ENCODE results near the gene ZNF474.

Gene ZNF474

GRCh38 chr5:122183098-122183787 lies 53.9 kb downstream of the ZNF474 start:
- no peak for DNase-seq

DNA sequence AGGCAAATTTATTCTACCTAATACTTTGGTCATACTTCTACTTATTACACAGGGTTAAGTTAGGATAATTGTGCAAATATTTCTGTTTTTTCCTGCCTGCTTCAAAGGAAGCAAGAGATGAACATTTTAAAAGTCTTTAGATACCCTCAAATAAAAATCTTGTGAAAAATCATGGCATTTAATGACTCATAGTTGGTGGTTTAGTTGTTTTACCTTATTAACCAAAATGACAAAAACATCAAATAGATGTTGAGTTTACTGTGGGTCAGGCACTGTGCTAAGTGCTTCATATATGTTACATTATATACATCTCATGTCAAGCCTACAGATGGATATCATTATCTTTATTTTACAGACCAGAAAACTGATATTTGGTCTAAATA lies 54.4 kb downstream of the ZNF474 start:
- no peak for DNase-seq

GRCh38 chr5:122184676-122185255 lies 55.4 kb downstream of the ZNF474 start:
- DNase-seq = no peak

GRCh38 chr5:122187426-122187825 lies 58.1 kb downstream of the ZNF474 start:
- no peak for DNase-seq

DNA sequence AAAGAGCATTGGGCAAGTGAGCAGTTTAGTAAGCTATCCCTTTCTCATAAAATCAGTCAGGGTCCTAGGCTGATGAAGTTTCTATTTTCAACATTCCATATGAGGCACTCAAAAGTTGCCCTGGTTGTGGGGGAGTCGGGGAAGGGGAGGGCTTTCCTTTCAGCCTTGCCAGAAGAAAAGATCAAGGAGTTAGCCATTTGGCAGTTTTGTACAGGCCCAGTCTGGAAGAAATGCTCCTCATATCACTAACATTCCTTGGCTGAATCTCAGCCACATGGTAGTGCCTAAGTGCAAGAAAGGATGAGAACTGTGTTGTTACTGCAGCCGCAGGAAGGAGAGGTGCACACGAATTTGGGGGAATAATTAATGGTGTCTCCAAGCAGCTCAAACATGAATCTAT lies 60.8 kb downstream of the ZNF474 start:
- no peak for DNase-seq

DNA sequence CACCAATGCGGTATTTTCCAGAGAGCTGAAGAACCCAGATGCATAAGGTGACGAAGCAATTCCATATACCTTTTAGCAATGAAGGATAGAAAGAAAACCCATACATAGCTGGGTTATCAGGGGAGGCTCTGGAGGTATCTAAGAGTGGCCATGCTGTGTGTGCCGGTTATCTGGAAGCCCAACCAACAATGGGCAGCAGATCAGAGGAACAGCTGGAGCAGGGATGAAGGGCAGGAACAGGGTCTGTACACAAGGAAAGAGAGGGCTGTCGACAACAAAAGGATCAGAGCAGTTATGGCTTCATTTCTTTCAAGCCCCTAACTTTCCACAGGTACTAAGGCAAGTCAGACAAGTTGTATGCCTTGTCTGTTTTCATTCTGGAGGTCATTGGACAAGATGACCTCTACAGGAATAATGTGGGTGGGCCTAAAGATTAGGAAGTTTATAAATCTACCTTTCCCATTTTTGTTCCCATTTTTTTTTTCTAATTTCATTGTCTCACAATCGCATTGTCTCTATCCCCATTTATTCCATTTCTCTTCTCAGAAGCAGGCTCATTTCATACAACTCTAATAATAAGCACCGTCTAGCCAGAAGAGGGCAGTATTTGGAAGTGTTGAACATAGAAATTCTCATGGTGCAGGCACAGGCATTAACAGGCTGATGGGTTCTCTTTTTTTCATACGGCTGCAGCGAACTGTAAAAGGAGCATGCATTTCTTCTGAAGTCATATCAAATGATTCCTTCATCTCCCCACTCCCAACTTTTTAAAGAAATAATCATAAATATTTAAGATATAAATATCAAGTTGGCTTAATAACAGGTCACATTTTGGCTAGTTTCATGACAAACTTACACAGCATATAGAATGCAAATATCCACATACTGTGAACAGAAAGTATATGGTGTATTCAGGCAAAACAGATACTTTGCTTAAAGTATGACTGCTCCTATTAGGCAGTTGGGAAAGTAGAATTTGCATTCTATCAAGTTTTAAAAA lies 63.5 kb downstream of the ZNF474 start:
- no peak for DNase-seq

DNA sequence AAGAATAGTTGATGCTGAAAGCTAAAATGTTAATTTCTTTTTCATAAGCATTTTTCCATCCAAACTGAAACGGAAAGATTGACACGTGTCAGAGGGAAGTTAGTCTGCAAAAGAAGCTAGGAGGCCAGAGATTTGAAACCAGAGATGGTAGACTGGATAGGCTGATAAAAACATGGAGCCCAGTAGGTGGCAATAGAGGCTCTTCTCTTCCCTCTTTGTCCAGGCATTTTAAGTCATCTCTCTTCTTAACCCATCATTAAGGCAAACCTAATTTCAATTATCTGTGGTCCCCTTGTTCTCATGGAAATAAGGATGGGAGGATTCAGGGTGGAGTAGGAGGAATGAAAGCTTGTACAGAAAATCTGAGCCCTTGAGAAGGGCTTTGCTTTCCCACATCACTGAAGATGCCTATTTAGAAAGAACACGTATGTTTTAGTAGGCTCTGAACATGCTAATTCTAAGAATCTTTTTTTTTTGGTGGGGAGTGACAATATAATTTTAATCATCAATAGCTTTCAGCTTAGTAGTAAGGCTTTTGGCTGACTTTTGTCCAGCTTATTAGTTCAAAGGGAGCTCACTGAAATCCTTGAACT lies 66.6 kb downstream of the ZNF474 start:
- DNase-seq = no peak

- DNase-seq = no peak
Observed at GRCh38 chr5:122199146-122199545, 69.8 kb downstream of the ZNF474 start.

DNA sequence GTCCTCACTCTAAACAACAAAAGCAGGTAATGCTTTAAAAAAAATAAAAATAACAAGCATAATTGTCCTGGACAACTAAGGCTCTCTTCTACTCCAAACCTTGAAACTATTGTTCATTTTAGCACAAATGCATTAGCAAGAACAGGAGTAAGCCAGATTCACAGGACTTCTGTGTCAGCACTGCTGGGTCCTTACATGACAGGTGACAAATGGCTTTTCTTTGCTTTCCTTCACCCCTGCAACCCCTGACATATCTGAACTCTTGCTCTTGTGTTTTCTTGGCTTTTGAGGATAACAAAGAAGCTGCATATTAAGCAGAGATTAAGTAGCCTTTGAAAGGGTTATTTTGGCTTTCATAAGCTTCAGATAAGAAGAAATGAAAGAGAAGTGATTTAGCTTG lies 71.1 kb downstream of the ZNF474 start:
- no peak for DNase-seq

DNA sequence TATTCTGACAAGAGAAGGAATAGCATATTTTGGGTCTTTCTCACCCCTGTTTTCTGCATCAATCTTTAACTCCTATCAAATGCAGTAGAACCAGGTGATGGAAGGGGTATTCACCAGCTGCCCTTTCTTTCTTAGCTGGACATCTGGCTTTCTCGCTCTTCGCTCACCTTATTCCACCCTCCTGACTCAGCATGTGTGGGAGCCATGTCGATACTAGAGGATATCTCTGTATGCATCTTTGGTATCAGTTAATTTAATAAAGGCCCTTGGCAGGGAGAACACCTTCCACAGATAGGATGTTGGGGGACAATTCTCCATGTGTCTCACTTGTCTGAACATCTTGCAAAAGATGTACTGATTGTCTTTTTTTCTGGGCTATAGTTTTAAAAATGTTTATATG lies 71.5 kb downstream of the ZNF474 start:
- DNase-seq = no peak

GRCh38 chr5:122201365-122201764 lies 72.0 kb downstream of the ZNF474 start:
- DNase-seq = no peak

DNA sequence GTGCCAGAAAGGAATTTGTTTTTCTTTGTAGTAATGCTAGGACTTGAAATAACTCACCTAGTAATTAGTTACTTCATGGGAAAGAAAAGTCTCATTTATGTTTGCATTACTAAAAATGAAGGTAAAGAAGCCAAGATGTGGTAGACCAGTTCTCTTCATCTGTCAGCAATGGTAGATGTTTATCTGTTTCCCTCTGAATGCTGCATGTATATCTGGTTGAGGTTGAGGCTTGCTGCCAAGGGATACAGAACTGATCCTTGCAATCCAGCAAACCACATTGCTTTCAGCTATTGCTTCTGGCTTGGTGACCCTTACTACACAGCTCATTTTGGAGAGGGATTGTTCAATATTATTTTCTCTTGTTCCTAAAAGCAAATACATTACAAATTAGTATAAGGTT lies 73.6 kb downstream of the ZNF474 start:
- no peak for DNase-seq
